ENCODE results near the gene CSPG5.

Gene CSPG5

DNA sequence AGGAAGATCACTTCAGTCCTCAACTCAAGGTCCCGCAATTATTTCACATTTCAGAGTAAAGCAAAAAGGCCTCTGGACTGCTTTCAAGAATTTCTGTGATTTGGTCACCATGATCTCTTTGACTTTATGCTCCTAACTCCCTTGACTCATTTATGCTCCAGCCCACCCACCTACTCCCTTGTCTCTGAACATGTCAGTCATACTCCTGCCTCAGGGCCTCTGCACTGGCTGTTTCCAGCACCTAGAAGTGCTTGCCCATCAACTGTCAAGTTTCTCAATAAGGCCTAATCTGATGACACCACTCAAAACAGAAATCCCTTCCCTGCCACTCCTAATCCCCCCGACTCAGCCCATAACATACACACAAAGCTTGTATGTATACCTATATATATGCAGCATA is 36.1 kb upstream of the CSPG5 start:
- peaks cover 19% of the 10 kb centered on the region for H3K36me3 ChIP-seq (ENCODE audit: control insufficient read depth, insufficient read depth, low read length)
- H3K27me3 ChIP-seq (replicated peaks; ENCODE audit: control insufficient read depth, insufficient read depth, low read length), result no peaks in the 10 kb centered on the region
- H3K4me3 ChIP-seq (replicated peaks; ENCODE audit: low read depth, low read length), result no peak overlapping the region
- TF ChIP-seq, protein P1, sequence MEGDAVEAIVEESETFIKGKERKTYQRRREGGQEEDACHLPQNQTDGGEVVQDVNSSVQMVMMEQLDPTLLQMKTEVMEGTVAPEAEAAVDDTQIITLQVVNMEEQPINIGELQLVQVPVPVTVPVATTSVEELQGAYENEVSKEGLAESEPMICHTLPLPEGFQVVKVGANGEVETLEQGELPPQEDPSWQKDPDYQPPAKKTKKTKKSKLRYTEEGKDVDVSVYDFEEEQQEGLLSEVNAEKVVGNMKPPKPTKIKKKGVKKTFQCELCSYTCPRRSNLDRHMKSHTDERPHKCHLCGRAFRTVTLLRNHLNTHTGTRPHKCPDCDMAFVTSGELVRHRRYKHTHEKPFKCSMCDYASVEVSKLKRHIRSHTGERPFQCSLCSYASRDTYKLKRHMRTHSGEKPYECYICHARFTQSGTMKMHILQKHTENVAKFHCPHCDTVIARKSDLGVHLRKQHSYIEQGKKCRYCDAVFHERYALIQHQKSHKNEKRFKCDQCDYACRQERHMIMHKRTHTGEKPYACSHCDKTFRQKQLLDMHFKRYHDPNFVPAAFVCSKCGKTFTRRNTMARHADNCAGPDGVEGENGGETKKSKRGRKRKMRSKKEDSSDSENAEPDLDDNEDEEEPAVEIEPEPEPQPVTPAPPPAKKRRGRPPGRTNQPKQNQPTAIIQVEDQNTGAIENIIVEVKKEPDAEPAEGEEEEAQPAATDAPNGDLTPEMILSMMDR (IDR thresholded peaks at IDR 0.05; ENCODE audit: insufficient read depth, low read length, poor library complexity, severe bottlenecking), result no peak
- no peak for DNase-seq (ENCODE audit: extremely low read depth, insufficient read length)

DNA sequence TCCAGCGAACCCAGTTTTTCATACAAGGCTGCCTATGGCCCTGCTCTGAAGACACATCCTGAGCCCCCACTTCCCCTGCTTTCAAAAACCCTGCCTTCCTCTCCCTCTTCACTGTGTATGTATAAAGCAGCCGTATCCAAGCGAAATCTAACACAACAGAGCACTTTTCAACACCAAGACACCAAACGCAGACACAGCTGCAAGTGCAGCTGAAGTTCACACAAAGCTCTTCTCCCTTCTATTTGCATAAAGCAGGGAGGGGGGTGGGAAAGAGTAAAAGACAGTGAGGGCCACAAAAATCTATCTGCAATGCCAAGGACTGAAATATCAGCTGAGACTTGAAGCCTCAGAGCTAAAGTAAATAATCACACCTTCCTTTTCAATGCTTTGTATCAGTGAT is 35.1 kb upstream of the CSPG5 start:
- Histone ChIP-seq H3K4me3 (replicated peaks; ENCODE audit: low read depth, low read length) (no peak overlapping the region), H3K27me3 (replicated peaks; ENCODE audit: control insufficient read depth, insufficient read depth, low read length) (no peaks in the 10 kb centered on the region), H3K36me3 (ENCODE audit: control insufficient read depth, insufficient read depth, low read length) (peaks cover 16% of the 10 kb centered on the region)
- TF ChIP-seq, protein P1 (IDR thresholded peaks at IDR 0.05; ENCODE audit: insufficient read depth, low read length, poor library complexity, severe bottlenecking), result no peak
- DNase-seq (ENCODE audit: extremely low read depth, insufficient read length), result no peak

DNA sequence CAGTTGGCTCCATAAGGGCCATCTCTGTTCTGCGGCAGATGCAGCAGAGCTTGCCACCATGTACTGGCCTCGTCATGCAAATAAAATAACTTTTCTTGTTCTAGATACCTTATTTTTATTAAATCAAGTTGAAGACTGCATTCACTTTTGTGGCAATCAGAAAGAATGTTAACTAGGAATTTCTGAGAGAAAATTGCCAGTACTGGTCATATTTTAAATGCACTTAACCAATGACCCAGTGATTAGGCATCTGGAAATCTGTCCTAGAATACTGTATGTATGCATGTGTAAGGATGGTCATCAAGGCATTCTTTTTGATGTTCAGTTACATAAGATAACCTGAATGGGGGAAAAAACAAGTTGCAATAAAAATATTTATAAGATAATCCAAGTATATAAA is 34.2 kb upstream of the CSPG5 start:
- Histone ChIP-seq H3K4me3 (replicated peaks; ENCODE audit: low read depth, low read length) (no peak overlapping the region), H3K36me3 (ENCODE audit: control insufficient read depth, insufficient read depth, low read length) (peaks cover 18% of the 10 kb centered on the region)
- DNase-seq (ENCODE audit: extremely low read depth, insufficient read length), result no peak

DNA sequence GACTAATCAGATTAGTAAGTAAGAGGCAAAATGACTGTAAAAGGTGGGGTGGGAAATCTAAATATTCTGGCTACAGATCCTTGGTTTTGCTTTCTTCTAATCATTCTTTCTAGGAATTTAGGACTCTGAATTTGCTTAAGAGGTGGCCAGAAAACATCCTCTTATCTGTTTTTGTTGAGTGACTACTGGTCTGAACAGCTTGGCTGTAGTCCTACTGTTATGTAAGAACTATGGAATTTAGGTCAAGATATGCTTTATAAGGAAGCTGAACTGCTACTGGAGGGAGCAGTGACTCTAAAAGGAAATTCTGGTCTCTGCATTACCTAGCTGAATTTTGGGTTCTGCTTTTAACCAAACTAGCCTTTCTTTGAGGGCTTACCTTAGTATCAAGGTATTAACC is 33.5 kb upstream of the CSPG5 start:
- Histone ChIP-seq H3K4me3 (replicated peaks; ENCODE audit: low read depth, low read length) (no peak overlapping the region), H3K36me3 (ENCODE audit: control insufficient read depth, insufficient read depth, low read length) (peaks cover 17% of the 10 kb centered on the region), H3K27me3 (replicated peaks; ENCODE audit: control insufficient read depth, insufficient read depth, low read length) (no peaks in the 10 kb centered on the region)
- no peak for DNase-seq (ENCODE audit: extremely low read depth, insufficient read length)
- TF ChIP-seq, protein P1 (IDR thresholded peaks at IDR 0.05; ENCODE audit: insufficient read depth, low read length, poor library complexity, severe bottlenecking), result no peak

More for the DNA sequence above, 34.2 kb upstream of the CSPG5 start:
- TF ChIP-seq, protein P1 (IDR thresholded peaks at IDR 0.05; ENCODE audit: insufficient read depth, low read length, poor library complexity, severe bottlenecking), result no peak
- H3K27me3 ChIP-seq (replicated peaks; ENCODE audit: control insufficient read depth, insufficient read depth, low read length), result no peaks in the 10 kb centered on the region

DNA sequence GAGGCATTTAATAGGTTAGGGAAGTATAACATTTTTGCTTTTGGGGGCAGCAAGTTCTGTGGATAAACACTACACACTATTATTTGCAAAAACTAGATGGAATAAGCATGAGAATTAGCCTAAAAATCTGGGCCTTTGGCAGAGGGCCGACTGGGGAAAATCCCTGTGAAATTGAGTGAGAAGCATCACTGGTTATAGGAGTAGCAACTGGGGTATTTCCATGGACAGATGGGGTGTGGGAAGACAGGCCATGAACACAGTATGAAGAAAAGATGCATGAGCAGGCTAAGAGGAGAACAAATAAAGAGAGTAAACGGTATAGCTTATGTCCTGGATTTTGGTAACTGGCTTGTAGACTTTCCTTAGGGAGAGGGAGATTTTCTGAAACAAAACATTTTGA is 32.9 kb upstream of the CSPG5 start:
- Histone ChIP-seq H3K27me3 (replicated peaks; ENCODE audit: control insufficient read depth, insufficient read depth, low read length) (no peaks in the 10 kb centered on the region), H3K36me3 (ENCODE audit: control insufficient read depth, insufficient read depth, low read length) (peaks cover 16% of the 10 kb centered on the region), H3K4me3 (replicated peaks; ENCODE audit: low read depth, low read length) (no peak overlapping the region)
- TF ChIP-seq, protein P1 (IDR thresholded peaks at IDR 0.05; ENCODE audit: insufficient read depth, low read length, poor library complexity, severe bottlenecking), result no peak
- DNase-seq (ENCODE audit: extremely low read depth, insufficient read length), result no peak

DNA sequence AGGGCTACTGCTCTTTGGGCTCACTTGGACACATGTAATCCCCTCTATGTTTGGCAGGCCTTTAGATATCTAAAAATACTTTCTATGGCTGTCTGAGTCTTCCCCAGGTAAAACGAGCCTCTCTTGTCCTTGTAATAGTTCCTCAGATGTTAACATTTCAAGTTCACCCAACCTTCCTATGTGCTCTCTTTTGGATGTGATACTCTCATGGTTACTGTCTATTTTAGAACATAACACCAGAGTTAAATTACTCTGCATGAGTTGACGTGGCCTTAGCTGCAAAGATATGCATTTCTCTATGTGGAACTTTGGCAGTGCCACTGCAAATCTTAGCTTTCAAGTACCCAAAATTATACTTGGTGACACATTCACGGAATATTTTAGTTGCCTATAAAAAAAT is 31.9 kb upstream of the CSPG5 start:
- TF ChIP-seq, protein P1 (IDR thresholded peaks at IDR 0.05; ENCODE audit: insufficient read depth, low read length, poor library complexity, severe bottlenecking), result no peak
- DNase-seq (ENCODE audit: extremely low read depth, insufficient read length), result no peak
- no peaks in the 10 kb centered on the region for H3K27me3 ChIP-seq (replicated peaks; ENCODE audit: control insufficient read depth, insufficient read depth, low read length)
- H3K4me3 ChIP-seq (replicated peaks; ENCODE audit: low read depth, low read length), result no peak overlapping the region
- peaks cover 16% of the 10 kb centered on the region for H3K36me3 ChIP-seq (ENCODE audit: control insufficient read depth, insufficient read depth, low read length)
